Erythroblast (primary cell): ENCODE measurements around the gene CEACAM16.
A peak's percentile ranks its signal among the peaks of the same experiment; 100 is the strongest.

Experiments
- DNase-seq, 2 experiments: peaks; one replicate each; lab custom pipeline; 2025; lab: John Stamatoyannopoulos, UW
- GATA1 ChIP-seq: IDR thresholded peaks from 2 replicates; pipeline ENCODE4 v1.6.1; 2011; ENCODE audit warnings: low read depth, mild to moderate bottlenecking, control low read depth, low read length, moderate library complexity
- POLR2A ChIP-seq: IDR thresholded peaks from 2 replicates; pipeline ENCODE4 v1.6.1; 2011; ENCODE audit warnings: mild to moderate bottlenecking, low read length

Gene CEACAM16

DNA sequence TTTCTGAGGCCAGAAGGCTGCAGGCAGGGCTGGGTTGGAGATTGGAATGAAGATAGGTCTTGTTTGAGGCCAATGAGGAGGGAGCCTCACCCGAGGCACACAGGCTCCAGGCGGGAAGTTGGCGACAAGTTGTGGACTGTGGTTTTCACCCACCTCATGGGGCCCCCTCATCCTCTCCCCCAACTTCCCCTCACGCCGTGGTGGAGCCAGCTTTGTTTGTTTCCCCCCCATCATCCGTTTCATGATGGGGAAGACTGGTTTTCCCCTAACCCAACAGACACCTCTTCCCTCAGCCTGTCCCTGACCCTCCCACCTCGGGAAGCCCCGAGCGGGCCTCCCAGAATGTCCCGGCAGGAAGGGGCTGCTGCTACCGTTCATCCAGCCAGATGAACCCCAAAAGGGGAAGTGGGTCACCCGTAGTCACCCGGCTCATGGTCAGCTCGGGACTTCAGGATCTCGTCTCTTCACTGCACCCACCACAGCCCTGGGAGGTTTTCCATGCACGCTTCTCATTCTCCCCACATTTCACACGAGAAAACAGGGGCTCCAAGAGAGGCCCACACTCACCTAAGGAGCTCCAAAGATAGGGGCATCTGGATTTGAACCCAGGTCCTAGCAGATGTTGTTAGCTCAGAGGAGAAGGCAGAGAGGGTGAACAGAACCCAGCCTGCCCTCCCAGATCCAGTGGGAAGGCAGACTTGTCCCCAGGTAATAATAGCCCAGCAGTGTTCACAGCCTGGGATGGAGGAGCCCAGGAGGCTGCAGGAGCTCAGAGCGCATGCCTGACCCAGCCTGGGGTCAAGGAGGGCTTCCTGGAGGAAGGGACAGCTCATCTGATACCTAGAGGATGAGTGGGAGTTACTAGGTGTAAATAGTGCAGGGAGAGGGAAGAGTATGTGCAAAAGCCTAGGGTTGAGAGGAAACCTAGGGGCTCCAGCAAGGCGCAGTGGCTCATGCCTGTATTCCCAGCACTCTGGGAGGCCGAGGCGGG is 23.5 kb downstream of the CEACAM16 start:
- no peak for DNase-seq
- TF ChIP-seq GATA1: no peak
- TF ChIP-seq POLR2A: no peak

DNA sequence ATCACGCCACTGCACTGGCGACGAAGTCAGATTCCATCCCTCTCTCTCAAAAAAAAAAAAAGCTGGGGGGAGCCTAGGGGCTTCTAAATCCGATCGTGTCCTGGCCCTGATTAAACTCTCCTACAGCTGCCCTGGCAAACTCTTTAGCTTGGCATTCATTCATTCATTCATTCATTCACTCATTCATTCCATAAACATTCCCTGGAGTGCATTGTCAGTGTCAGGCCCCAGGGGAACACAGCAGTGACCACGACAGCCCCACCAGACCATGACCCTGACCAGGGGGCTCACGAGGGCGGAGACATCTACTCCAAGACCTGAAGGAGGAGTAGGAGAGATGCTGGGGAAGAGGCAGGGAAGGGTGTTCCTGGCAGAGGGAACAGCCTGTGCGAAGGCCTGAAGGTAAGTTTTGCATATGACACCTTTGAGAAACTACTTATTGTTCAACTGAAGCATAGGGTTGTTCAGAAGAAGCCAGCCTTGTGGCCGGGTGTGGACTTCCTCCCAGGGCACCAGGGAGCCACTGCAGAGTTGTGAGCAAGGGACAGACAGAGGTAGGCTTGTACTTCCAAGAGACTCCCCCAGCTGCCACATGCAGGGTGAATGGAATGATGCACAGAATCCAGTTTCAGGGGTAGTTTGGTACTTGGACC is 24.5 kb downstream of the CEACAM16 start:
- DNase-seq: no peak
- no peak for TF ChIP-seq GATA1
- TF ChIP-seq POLR2A: no peak

DNA sequence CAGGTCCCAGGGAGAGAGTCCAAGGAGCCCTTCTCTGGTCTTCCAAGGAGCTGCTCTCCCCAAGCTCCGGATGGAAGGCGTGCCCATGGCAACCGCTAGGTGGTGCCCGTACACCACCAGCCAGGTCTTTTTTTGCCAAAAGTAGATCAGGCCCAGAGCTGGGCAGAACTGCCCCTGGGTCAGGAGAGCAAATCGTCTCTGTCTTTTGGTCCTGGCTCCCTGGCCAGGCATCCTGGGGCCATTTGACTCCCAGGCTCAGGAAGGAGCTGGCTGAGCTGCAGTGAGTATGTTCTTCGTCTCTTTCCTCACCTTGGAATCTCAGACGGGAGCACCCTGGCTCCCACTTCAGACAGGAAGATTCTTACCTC is 25.0 kb downstream of the CEACAM16 start:
- TF ChIP-seq POLR2A: no peak
- TF ChIP-seq GATA1: no peak
- DNase-seq: peak; percentile 64 to 84

DNA sequence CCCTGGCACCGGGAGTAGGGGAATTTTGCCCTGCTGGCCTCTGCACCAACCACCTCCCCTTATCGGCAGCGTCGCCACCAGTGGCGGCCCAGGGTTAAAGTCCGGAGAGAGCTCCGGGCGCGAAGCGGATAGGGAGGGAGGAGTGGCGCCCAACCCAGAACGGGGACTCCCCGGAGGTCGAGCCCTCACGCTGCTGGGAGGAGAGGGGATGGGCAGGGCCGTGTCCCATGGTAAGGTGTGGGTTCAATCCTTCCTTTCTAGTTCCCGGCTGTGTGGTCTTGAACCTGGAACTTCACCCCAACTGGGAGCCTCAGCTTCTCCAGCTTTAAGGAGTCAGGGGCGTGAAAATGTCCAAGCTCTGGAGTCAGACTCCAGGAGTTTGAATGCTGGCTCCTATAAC is 26.3 kb downstream of the CEACAM16 start:
- DNase-seq: no peak

DNA sequence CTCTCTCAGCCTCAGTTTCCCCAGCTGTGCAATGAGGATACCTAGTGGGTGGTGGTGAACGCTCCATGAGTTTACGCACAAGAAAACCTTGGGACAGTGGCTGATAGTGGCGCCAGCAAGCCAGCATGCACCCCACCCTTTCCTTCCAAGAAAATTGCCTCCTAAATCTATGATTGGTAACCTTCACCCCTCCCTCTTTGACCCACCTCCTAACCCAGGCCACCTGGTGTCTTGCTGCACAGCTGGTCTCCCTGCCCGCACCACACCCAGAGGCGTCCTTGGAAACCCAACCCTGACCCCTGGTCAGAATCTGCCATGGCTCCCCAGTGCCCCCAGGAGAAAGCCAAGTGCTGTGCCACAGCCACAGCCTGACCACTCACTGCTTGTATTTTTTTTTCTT is 26.7 kb downstream of the CEACAM16 start:
- no peak for DNase-seq
- no peak for TF ChIP-seq GATA1
- no peak for TF ChIP-seq POLR2A

More for the DNA sequence above, 26.3 kb downstream of the CEACAM16 start:
- TF ChIP-seq GATA1 (no peak), POLR2A (no peak)

DNA sequence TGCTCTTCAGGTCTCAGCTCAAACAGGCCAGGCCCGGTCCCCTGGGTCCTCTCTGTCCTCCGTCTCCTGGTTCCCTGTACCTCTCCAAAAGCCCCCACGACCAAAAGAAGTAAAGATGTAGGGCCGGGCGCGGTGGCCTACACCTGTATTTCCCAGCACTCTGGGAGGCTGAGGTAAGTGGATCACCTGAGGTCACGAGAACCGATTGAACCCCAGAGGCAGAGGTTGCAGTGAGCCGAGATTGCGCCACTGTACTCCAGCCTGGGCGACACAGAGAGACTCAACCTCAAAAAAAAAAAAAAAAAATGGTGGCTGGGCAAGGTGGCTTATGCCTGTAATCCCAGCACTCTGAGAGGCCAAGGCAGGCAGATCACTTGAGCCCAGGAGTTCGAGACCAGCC is 27.5 kb downstream of the CEACAM16 start:
- no peak for DNase-seq
- no peak for TF ChIP-seq POLR2A
- TF ChIP-seq GATA1: no peak

DNA sequence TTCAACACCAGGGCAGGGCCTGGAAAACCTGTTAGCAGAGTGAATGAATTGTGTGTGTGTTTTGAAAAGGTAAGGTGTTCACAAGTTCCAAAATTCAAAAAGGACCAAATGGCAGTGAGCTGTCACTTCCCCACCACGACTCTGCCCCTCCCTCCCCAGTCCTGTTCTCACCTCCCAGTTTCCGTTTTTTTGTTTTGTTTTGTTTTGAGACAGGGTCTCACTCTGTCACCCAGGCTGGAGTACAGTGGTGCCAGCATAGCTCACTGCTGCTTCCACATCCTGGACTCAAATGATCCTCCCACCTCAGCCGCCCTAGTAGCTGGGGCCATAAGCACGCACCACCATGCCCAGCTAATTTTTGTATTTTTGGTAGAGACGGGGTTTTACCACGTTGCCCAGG is 29.2 kb downstream of the CEACAM16 start:
- TF ChIP-seq GATA1 (no peak), POLR2A (no peak)

DNA sequence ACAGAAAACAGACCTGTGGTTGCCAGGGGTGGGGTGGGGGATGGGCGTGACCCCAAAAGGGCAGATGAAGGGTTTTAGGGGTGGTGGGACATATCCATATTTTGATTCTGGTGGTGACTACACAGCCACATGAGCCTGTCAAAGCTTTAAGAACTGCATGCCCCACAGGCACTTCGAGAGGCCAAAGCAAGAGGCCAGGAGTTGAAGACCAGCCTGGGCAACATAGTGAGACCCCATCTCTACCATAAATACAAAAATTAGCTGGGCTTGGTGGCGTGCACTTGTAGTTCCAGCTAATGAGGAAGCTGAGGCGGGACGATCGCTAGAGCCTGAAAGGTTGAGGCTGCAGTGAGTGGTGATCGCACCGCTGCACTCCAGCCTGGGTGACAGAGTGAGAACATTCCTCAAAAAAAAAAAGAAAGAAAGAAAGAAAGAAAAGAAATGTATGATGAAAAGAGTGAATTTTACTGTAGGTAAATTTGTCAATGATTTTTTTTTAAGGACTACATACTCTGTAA is 30.6 kb downstream of the CEACAM16 start:
- no peak for DNase-seq
- TF ChIP-seq POLR2A (no peak), GATA1 (no peak)

More for the DNA sequence above, 29.2 kb downstream of the CEACAM16 start:
- no peak for DNase-seq

DNA sequence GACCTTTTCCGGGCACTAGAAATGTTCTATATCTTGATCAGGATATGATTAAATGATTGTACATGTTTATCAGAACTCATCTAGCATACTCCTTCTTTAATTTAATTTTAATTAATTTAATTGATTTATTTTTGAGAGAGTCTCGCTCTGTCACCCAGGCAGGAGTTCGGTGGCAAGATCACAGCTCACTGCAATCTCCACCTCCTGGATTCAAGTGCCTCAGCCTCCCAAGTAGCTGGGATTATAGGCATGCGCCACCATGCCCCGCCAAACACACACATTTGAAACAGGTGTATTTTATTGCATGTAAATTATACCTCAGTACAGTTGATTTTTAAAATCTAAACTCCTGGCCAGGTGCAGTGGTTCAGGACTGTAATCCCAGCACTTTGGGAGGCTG is 32.1 kb downstream of the CEACAM16 start:
- TF ChIP-seq POLR2A (no peak), GATA1 (no peak)
- DNase-seq: no peak

DNA sequence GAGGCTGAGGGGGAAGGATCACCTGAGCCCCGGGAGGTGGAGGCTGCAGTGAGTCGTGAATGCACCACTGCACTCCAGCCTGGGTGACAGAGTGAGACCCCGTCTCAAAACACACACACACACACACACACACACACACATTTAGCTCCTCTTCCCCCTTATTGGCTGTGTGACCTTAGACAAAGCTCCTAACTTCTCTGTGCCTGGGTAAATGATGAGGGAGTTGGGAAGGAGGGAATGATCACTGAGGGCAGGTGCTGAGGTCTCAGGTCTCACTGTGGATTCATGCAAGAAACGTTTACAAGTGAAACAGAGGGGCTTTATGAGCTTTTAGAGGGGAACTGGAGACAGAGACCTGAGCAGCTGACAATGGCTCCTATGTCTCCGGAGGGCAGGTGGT is 32.7 kb downstream of the CEACAM16 start:
- no peak for TF ChIP-seq GATA1
- DNase-seq: no peak

DNA sequence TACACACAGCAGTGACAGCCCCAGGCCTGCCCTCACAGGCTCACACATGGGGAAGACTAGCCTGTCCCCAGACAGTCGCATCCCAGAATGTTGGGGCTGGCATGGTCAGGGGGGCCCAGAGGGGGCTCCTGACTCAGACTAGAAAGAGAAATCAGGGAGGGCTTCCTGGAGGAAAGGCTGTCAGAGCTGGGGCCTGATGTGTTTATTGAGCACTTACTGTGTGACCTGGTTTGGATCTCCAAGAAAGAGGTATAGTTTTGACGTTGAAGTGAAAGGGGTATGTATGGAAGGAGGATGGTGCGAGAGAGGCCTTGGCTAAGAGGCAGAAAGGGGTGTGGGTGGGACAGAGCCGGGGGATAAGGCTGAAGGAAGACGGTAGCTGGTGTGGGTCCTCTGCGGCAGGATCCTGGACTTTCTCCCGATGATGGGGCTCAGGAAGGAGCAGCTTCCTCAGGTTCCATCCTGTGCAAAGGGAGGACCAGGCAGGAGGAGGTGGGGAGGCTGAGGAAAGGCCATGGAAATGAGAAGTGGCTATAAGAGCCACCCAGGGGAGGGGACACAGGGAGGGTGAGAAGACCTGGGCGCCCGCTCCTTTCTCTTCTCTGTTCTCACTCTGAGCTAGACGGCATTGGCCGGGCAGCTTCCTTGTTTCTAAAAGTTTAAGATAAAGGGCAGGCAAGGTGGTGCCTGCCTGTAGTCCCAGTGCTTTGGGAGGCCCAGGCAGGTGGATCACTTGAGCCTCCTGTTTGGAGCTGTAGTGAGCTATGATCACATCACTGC is 33.5 kb downstream of the CEACAM16 start:
- no peak for DNase-seq
- TF ChIP-seq POLR2A (no peak), GATA1 (no peak)

DNA sequence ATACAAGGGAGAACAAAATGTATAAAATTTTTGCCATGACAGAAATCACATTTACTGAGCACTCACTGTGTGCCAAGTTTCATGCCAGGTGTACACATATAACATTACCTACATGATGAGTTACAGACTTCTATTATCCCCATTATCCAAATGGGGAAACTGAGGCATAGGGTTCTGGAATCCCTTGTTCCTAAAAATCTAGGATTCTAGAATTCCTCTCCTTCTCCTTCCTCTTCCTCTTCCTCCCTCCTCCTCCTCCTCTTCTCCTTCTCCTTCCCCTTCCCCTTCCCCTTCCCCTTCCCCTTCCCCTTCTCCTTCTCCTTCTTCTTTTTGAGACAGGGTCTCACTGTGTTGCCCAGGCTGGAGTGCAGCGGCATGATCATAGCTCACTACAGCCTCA is 35.4 kb downstream of the CEACAM16 start:
- DNase-seq: no peak
- TF ChIP-seq GATA1: no peak
- TF ChIP-seq POLR2A: no peak

DNA sequence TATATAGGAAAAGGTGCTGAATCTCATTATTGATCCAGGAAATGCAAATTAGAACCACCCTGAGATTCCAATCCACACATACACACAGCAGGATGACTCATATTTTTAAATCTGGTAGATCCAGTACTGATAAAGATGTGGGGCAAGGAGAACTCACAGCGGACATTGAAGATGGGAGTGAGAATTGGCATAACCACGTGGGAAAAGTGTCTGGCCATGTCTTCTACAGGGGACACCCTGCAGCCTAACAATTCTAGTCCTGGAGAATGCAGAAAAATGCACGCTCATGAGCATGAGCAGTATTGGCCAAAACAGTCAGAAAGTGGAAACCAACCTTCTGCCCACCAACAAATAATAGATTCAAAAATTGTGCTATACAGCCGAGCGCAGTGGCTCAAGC is 36.1 kb downstream of the CEACAM16 start:
- no peak for TF ChIP-seq GATA1
- no peak for TF ChIP-seq POLR2A
- no peak for DNase-seq
